Right lobe of liver (tissue), 4 donors: Measurements from ENCODE around the gene REG4.

ENCODE experiments used
- POLR2A ChIP-seq: fragments of 450-650 bp; IDR thresholded peaks from one replicate; pipeline ENCODE4 v1.6.1; 2017; ENCODE audit warnings: antibody characterized with exemption, mild to moderate bottlenecking
- TF ChIP-seq, protein P1 (sequence below), 4 donors: fragments of 200-600 bp in 3 of 4; fragments of 450-650 bp in 1 of 4; IDR thresholded peaks; one replicate each; pipeline versions ENCODE4 v1.5.1 to v1.8.0; 2016 to 2022; ENCODE audit warnings: antibody characterized with exemption in 4 of 4, mild to moderate bottlenecking in 2 of 4
- donor health status: DM: no; HTN: no; CAD: no.
- donor health status: DM: no; HTN: no; CAD: no.
- donor health status: DM: no; HTN: yes; CAD: no.

- TF ChIP-seq, protein P1, sequence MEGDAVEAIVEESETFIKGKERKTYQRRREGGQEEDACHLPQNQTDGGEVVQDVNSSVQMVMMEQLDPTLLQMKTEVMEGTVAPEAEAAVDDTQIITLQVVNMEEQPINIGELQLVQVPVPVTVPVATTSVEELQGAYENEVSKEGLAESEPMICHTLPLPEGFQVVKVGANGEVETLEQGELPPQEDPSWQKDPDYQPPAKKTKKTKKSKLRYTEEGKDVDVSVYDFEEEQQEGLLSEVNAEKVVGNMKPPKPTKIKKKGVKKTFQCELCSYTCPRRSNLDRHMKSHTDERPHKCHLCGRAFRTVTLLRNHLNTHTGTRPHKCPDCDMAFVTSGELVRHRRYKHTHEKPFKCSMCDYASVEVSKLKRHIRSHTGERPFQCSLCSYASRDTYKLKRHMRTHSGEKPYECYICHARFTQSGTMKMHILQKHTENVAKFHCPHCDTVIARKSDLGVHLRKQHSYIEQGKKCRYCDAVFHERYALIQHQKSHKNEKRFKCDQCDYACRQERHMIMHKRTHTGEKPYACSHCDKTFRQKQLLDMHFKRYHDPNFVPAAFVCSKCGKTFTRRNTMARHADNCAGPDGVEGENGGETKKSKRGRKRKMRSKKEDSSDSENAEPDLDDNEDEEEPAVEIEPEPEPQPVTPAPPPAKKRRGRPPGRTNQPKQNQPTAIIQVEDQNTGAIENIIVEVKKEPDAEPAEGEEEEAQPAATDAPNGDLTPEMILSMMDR (IDR thresholded peaks at IDR 0.05): no peak
- TF ChIP-seq POLR2A: no peak
These were observed 58.7 kb downstream of the REG4 start for GRCh38 chr1:119752592-119752991.
